ENCODE measurements around the gene PPP1R14D.
A peak's percentile ranks its signal among the peaks of the same experiment; 100 is the strongest.
"Not testable (repeated sequence)": the region's sequence is repeated elsewhere in the genome, so short reads cannot be mapped to it uniquely, and the experiment has no call there.

The PPP1R14D gene, protein sequence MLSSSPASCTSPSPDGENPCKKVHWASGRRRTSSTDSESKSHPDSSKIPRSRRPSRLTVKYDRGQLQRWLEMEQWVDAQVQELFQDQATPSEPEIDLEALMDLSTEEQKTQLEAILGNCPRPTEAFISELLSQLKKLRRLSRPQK

DNA sequence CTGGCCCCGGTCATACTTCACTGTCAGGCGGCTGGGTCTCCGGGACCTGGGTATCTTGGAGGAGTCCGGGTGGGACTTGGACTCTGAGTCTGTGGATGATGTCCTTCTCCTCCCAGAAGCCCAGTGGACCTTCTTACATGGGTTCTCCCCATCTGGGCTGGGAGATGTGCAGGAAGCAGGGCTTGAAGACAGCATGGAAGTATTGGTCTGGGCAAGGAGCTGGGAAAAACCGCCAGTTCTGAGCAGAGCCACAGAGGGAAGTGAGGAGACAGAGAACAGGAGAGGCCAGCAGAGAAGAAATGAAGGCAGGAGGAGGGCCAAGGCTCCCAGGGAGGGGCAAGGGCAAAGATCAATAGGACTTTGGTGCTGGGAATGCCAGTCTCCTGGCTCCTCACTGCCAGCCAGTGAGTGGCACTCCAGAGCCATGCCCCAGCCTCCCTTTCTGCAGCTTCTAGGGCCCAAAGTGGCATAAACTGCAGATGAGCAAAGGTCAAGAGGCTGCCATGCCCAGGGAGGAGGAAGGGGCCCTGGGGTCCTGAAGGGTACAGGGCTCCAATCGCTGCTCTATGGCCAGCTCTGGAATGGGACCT is at the start of gene PPP1R14D:
Gene PPP1R14D (minus strand): TSS at position 262 of the 590 bp plus-strand sequence. CDS start 67 bp downstream, at position 195.
- no peak for DNase-seq (ENCODE audit: low spot score)

DNA sequence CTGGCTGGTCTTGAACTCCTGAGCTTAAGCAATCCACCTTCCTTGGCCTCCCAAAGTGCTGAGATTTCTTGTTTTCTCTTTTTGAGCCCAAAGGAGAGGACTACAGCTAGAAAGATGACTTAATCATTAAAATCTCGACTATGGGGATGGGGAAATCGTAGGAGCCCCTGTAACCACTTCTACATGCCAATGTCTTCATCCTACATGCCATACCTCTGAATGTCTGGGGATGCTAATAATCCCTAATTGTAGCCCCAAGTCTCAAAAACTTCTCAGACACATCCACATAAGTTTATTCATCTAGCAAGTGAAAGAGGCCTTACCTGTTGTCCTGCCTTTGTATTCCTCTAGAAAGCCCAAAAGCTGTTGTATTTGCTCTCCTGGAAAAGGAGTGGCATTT is 49.2 kb upstream of the PPP1R14D start:
- no peak for DNase-seq (ENCODE audit: low spot score)

DNA sequence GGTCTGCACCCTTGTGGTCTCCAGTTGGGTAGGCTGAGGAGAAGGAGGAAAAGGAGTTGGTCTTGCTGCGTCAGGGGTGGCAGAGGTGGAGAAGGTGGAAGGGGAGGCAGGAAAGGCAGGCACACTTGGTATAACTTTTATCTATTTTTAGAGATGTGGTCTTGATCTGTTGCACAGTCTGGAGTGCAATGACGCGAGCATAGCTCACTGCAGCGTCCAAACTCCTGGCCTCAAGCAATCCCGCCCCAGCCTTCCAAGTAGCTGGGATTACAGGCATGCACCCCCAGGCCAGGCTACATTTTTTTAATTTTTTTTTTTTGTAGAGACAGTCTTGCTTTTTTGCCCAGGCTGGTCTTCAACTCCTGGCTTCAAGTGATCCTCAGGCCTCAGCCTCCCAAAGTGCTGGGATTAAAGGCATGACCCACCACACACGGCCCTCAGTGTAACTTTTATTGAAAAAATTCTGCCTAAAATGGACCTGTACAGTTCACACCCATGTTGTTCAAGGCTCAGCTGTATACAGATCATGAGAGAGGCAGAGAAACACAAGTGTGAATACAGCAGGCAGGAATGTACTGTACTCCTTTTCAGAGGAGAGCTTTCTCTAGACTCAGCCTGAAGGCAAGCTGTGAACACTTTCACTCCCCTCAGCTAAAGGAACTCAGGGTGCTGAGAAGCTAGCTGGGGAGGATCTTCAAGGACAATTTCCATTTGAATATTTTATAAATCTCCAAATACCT is 47.7 kb upstream of the PPP1R14D start:
- no peak for DNase-seq (ENCODE audit: low spot score)

DNA sequence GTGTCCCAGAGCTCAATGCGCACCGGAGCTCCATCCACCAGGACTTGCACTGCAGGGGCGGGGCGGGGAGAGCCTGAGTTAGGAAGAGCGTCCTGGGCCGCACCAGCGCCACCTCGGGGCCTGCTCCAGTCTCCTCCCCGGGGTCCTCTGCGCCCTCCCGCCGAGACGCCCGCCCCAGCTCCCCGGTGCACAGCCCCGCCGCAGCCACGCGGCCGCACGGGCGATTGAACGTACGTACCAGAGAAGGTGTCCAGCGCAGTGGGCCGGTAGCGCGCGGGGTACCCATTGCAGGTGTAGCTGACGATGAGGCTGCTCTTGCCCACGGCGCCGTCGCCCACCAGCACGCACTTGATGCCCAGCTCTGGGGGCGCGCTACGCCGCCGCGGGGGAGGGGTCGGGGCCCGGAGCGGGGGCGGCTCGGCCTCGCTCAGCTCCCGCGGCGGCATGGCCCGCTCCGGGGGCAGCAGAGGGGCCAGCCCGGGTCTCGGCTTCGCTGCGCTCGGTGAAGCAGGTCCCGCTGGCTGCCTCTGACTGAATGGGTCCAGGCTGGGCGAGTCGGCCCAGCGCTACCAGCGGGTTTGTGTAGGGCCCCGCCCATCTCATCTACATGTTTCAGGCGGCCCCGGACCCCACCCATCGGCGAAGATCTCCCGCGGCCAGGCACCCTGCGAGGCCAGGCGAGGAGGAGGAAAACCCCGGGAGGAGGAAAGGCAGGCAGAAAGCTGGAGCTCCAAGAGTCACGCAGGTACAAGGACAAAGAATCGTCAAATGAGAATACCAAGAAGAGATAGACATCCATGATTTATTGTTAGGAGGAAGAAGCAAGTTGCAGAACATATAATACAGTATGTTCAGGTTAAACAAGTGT is 45.4 kb upstream of the PPP1R14D start, which contains the start of gene RHOV:
Gene RHOV (minus strand): TSS at position 541 of the 868 bp plus-strand sequence. CDS start 95 bp downstream, at position 446.
- DNase-seq (ENCODE audit: low spot score): peak; percentile 71

DNA sequence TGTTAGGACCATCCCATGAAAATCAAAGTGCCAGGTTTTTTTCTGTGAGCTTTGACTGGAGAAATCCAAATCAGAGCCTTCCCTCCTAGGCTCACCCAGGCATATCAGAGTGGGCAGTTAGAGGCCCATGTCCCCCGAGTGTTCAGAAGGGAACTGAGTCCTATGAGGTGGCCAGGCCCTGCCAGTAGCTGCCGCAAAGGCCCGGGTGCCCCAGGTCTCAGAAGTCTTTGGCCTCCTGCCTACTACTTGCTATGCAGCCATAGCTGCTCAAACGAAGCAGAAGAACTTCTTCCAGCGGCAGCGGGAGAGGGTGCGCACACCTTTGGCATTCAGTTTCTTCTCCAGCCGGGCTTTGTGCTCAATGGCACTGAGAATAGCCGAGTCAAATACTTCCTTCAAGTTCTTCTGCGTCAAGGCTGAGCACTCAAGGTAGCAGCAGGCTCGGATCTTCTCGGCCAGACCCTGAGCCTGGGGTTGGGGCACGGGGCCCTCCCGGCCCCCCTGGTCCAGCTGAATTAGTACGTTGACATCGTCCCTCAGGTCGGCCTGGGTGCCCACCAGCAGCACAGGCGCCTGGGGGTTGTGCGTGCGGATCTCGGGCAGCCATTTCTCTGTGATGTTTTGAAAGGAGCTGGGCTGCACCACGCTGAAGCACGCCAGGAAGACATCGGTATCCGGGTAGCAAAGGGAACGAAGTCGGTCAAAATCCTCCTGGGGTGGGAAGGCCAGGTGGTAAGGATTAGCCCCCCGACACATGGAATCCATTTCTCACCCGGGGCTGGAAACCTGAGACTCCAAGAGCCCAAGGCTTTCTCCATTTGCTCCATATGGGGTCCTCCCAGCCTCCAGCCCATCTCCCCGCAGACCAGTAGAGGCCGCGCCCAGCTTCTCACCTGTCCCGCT is 44.5 kb upstream of the PPP1R14D start:
- DNase-seq (ENCODE audit: low spot score): no peak

DNA sequence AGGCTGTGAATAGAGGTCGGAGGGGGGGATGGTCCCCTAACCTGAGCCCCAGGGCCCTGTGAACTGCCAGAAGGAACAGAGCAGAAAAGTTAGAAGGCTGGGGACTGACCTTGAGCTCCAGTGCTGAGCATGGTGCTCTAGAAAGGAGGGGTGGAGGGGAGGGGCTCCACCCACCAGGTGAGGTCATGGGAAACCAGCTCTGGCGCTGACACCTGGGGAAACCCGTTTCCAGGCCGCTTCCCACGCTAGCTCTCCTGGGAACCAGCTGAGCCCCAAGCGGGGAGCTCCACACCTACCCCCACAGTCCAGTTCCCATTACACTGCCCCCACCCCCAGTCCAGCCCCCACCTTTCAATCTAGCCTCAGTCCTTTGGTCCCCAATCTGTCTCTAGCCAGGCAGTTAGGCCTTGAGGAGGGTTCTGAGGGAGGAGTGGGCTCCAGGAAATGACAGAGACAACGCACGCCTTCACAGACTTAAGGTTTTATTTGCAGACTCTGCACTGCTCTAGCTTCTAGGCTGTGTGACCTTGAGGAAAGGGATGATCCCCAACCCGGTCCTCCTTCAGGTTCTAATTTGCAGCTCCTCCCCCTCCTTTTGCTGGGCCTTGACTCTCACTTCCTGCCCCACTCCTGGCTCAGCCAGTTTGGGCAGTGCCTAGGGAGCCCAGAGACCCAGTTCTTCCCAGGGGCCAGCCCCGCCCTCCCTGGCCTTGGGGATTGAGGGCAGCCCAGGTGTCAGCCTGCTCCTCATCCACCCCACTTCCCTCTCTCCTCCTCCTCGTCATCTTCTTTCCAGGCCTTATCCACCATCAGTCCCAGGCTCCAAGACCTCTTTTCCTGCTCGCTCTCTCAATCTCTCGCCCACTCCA is 43.5 kb upstream of the PPP1R14D start:
- no peak for DNase-seq (ENCODE audit: low spot score)

DNA sequence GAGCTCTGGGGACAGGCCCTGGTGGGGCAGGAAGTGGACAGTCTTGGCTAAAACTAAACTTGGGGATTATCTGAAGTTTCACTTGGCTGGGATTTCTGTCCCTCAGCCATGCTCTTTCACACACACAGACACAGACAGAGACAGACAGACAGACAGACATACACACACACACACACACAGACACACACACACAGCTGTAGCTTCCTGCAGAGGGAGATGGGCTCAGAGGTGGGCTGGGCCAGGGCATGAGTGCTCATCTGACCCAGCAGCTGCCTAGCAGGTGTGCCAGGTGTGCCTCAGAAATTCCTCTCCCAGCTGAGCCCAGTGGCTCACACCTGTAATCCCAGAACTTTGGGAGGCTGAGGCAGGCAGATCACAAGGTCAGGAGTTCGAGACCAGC is 42.2 kb upstream of the PPP1R14D start:
- no peak for DNase-seq (ENCODE audit: low spot score)

DNA sequence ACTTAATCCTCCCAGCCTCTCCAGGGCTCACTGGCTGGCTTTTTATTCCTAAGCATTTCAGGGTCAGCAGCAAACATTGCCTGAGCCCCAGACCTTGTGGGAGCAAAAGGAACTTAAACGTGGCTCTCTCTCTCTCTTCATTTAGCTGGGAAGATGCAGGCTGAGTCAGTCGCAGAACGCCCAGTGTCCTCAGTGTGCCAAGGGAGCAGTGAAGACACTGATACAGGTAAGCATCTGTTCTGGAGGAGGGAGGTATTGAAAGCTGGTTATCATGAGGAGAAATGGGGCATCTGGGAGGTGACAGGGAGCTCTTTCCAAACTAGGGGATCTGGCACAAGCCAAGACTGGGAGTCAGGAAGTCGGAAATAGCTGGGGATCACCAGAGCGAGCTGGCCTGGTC is 41.2 kb upstream of the PPP1R14D start:
- DNase-seq (ENCODE audit: low spot score): no peak

DNA sequence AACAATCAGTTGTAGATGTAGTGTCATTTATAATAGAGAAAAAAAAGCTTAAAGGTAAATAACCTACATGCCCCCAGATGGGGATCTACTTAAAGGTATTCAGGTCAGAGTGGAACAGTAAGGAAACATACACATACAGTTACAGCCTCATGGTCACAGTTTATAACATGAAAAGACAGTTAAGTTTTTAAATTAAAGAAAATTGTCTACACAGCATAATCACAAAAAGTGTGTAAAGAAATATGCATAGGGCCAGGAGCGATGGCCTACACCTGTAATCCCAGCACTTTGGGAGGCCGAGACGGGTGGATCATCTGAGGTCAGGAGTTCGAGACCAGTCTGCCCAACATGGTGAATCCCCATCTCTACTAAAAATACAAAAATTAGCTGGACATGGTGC is 38.7 kb upstream of the PPP1R14D start:
- DNase-seq (ENCODE audit: low spot score): no peak

DNA sequence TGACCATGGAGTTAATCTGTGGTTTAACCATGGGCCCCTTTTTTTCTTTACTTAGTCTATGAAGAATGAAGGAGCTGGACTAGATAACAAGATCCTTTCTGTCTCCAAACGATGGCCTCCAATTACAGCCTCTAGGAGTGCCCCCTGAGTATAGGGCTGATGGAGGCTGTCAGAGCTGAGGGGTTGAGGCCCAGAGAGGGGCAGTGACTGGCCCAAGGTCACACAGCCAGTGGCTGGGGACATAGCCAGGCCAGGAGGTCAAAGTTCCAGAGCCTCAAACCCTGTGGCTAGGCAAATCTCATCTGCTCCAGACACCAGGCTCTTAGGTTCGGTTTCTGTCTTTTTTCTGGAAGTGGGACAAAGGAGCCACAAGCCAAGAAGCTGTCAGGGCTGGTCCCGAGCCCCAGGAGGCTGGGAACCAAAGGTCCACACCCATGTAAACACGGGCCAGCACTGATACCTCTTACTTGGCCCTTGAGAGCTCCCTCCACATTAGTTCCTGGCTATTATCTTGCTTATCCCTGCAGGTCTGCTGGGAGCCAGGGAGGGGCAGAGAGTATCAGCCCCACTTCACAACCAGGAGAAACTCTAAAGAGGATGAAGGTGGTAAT is 35.3 kb upstream of the PPP1R14D start:
- DNase-seq (ENCODE audit: low spot score): no peak

DNA sequence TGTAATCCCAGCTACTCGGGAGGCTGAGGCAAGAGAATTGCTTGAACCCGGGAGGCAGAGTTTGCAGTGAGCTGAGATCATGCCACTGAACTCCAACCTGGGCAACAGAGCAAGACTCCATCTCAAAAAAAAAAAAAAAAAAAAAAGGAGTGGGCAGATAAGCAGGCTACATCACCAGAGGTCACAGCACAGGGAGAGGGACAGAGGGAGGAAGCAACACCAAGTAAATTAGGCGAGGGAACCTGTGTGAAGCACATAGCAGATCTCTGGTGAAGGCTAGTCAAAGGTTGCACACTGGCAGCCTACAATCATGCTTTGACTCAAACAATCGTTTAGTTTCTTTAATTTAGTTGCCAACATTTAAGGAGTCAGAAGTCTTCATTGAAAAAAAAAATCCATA is 32.6 kb upstream of the PPP1R14D start:
- not testable (repeated sequence) for DNase-seq (ENCODE audit: low spot score)

DNA sequence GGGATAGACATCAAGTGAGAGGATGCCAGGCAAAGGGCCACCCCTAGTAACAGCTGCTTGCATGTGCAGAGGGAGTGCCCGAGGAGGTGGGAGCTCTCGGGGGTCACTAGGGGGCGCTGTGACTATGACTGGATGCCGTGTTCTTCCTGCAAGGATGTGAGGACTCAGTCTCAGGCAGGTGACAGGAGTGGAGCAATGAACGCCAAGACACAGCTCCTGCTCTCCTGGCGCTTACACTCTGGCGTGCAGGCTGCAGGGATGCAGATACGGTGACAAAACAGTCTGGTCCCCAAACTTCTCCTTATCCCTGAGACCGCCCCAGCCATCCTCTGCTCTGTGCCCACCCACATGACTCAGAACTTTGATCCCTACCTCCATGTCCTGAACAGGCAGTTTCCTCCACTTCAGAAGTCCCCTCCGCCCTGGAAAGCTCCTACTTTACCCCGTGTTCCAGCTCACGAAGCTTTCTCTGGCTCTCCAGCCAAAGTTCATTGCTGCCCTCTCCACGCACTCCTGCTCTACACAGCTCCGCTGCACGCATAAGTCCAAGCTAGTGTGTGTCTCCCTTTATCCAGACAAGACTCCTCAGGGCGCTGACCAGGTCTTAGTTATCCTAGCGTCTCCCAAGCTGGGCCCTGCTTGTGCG is 30.8 kb upstream of the PPP1R14D start:
- peak; percentile 72 for DNase-seq (ENCODE audit: low spot score)

DNA sequence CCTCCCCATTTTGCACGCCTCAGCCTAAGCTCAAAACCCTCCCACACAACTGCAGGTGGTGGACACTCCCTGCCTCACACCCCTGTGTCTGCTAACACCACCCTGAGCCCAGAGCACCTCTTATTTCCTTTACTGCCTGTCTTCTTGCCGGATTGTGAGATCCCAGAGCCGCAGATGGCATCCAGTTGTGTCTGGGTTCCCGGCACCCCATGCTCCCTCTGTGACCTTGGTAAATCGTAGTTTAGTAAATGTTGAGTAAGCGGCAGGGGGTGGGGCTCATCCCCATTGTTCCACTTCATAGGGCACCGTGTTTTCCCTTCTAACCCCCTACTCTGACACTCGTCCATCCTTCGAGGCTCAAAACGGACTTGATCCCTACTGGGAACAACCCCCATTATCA is 30.2 kb upstream of the PPP1R14D start:
- DNase-seq (ENCODE audit: low spot score): no peak

DNA sequence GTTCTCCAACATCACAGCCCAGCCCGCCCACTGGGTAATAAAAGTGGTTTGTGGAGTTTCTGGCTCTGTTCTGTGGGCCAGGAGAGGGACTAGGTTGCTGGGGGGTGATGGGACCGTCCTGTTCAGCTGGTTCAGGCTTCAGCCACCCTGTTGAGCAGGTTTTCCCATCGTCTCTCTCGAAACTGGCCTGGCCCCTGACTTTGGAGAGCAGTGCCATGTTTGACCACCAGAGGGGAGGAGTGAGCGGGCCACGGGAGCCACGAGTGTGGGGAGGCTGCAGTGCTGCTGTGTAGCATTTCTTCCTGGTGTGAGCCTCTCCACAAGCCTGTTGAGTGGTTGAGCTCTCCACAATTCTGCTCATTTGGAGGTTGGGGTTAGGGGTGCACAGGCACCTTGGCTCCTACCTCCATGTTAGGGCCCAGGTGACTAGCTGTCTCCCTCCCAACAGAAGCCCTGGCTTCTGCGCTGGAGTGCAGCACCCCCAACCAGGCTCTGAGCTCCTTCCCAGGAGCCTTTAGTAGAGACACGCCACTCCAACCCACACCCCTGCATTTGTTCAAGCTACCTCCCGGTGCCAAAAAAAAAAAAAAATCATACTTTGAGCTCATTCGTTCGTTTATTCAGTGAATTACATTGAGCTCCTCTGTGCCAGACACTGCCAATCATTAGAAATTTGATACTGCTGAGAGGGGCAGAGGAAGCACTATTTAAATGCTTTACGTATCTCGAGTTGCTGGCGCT is 29.3 kb upstream of the PPP1R14D start:
- DNase-seq (ENCODE audit: low spot score): peak; percentile 73

DNA sequence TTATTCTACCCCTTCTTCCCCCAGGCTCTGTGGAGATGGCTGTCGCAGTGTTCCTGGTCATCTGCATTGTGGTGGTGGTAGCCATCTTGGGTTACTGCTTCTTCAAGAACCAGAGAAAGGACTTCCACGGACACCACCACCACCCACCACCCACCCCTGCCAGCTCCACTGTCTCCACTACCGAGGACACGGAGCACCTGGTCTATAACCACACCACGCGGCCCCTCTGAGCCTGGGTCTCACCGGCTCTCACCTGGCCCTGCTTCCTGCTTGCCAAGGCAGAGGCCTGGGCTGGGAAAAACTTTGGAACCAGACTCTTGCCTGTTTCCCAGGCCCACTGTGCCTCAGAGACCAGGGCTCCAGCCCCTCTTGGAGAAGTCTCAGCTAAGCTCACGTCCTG is 28.2 kb upstream of the PPP1R14D start:
- DNase-seq (ENCODE audit: low spot score): no peak

DNA sequence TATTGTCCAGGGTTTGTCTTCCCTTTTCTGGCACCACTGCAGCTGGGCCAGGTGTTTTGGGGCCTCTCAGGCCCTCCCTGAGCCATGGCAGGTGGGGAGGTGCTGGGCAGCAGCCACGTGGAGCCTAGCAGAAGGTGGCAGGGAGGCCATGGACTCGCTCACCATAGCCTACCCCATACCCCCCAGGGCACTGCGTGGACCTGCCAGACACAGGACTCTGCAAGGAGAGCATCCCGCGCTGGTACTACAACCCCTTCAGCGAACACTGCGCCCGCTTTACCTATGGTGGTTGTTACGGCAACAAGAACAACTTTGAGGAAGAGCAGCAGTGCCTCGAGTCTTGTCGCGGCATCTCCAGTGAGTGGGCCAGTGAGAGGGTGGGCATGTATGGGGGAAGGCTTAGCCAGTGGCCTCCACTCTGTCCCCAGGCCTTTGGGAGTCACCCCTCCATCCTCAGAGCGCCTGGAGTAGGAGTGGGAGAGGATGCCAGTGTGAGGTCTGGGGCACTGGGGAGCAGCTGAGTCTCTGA is 27.3 kb upstream of the PPP1R14D start:
- DNase-seq (ENCODE audit: low spot score): no peak

DNA sequence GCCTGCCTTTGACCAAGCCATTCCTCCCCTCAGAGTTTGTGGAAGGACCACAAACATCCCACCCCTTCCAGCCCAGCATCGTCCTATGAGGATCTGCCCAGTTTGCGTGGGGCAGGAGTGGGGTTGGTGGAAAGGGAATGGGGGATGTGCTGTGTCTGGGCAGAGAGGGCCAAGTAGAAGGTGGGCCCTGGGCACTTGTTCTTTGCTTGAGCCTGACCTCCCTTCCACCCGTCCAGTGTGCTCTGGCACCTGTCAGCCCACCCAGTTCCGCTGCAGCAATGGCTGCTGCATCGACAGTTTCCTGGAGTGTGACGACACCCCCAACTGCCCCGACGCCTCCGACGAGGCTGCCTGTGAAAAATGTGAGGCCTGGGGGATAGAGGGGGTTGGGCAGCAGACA is 25.7 kb upstream of the PPP1R14D start:
- no peak for DNase-seq (ENCODE audit: low spot score)

DNA sequence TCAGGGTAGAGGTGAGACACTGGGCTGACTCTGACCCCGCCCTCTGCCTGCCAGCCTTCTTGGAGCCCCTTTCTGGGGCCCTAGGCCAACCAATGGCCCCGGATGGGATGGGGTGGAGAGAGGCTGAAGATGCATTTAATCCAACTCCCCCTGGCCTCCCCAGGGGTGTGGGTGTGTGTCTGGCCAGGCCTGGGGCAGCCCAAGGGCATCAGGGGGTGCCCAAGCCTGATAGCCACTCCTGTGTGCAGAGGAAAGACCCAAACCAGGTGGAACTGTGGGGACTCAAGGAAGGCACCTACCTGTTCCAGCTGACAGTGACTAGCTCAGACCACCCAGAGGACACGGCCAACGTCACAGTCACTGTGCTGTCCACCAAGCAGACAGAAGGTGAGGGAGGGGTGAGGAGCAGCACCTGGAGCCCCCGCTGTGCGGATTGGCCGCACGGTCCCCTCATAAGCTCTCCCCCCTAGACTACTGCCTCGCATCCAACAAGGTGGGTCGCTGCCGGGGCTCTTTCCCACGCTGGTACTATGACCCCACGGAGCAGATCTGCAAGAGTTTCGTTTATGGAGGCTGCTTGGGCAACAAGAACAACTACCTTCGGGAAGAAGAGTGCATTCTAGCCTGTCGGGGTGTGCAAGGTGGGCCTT is 24.9 kb upstream of the PPP1R14D start:
- DNase-seq (ENCODE audit: low spot score): no peak
